Omental fat pad (tissue), 4 donors: Measurements from ENCODE around the gene INO80E. TPM values are rescaled to one million over a fixed set of nuclear protein-coding genes. Genes with fewer than 3 reads are reported as not detected.
A peak's percentile ranks its signal among the peaks of the same experiment; 100 is the strongest.

Experiments
- ATAC-seq: fragments of 150-250 bp; one replicate; pipeline ENCODE4 v1.9.1; 2016; ENCODE audit warnings: mild to moderate bottlenecking, moderate library complexity; ENCODE audit not compliant: low FRiP score
- DNase-seq: peaks from one replicate; pipeline ENCODE4 v3.0.0-alpha.2; 2019; ENCODE audit warnings: low spot score
- CTCF ChIP-seq, 3 donors: fragments of 450-650 bp; IDR thresholded peaks; one replicate each; pipeline ENCODE4 v1.5.1; 2016 to 2017; ENCODE audit warnings: antibody characterized with exemption in 3 of 3, mild to moderate bottlenecking in 3 of 3, moderate library complexity in 2 of 3
- total RNA-seq, 4 donors: library from RNA; depleted of rRNA; stranded (reverse); fragments of >200 nt; gene quantifications; one replicate each; pipeline ENCODE4 v1.1.0, GENCODE V29; 2016

The INO80E gene
- total RNA-seq, 4 donors from 2014 or later = 22.8 to 113 (median 31.1) TPM

- DNase-seq (no peak), ATAC-seq (no peak)
- no peak for TF ChIP-seq CTCF (IDR thresholded peaks at IDR 0.05)
These were observed 6.7 kb downstream of the INO80E start for GRCh38 chr16:30002614-30003346.

GRCh38 chr16:30003670-30004423 is 7.8 kb downstream of the INO80E start:
- no peak for TF ChIP-seq CTCF (IDR thresholded peaks at IDR 0.05)
- DNase-seq = no peak
- ATAC-seq = no peak

GRCh38 chr16:30004424-30004776 is 8.4 kb downstream of the INO80E start:
- TF ChIP-seq CTCF (IDR thresholded peaks at IDR 0.05) = no peak
- ATAC-seq (no peak), DNase-seq (no peak)

DNA sequence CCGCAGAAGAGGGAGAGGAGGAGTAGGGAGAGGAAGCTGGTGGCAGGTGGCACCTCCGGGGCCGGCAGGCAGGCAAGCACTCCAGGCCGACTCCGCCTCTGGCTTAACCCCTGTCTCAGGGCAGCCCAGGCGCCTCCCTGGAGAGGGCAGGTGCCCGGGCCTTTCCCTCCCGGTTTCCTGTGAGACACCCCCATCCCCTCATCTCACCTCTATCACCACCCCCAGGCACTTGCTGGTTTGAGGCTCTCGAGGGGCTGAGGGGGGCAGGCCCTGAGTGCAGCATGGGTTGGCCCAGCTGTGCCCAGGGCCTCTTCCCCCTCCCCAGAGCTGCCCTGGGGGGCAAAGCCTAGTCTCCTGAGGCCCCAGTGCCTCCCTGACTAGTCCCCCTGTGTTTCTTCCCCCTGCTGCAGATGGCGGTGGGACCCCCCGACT is 8.8 kb downstream of the INO80E start:
- DNase-seq (no peak), ATAC-seq (no peak)
- no peak for TF ChIP-seq CTCF (IDR thresholded peaks at IDR 0.05)

- DNase-seq = no peak
- no peak for ATAC-seq
- peak in 1 of 3 donors; percentile 34 for TF ChIP-seq CTCF (IDR thresholded peaks at IDR 0.05)
These were observed 9.5 kb downstream of the INO80E start for GRCh38 chr16:30005341-30006094.

- TF ChIP-seq CTCF (IDR thresholded peaks at IDR 0.05) = no peak
- DNase-seq (no peak), ATAC-seq (no peak)
These were observed 10.0 kb downstream of the INO80E start for GRCh38 chr16:30006095-30006473.
